Osteocyte (in vitro differentiated cells): ENCODE measurements around the gene PRXL2B. TPM values are rescaled to one million over a fixed set of nuclear protein-coding genes. Genes with fewer than 3 reads are reported as not detected.

Experiments used
- DNase-seq: peaks from one replicate; pipeline ENCODE4 v3.0.0; 2021; ENCODE audit warnings: mixed read lengths; ENCODE audit not compliant: unreplicated experiment; ENCODE audit errors: extremely low spot score
- H3K27ac Mint-ChIP-seq: one replicate; pipeline ENCODE4 v1.8.0; 2021; ENCODE audit warnings: mild to moderate bottlenecking, mixed read lengths; ENCODE audit not compliant: unreplicated experiment
- H3K27me3 Mint-ChIP-seq: one replicate; pipeline ENCODE4 v1.8.0; 2021; ENCODE audit warnings: mixed read lengths; ENCODE audit not compliant: unreplicated experiment
- H3K36me3 Mint-ChIP-seq: one replicate; pipeline ENCODE4 v1.8.0; 2021; ENCODE audit warnings: mixed read lengths; ENCODE audit not compliant: unreplicated experiment
- H3K4me1 Mint-ChIP-seq: one replicate; pipeline ENCODE4 v1.8.0; 2021; ENCODE audit warnings: mixed read lengths; ENCODE audit not compliant: unreplicated experiment
- H3K4me3 Mint-ChIP-seq: one replicate; pipeline ENCODE4 v1.8.0; 2021; ENCODE audit warnings: mild to moderate bottlenecking, moderate library complexity, mixed read lengths; ENCODE audit not compliant: unreplicated experiment
- H3K9me3 Mint-ChIP-seq: one replicate; pipeline ENCODE4 v1.8.0; 2021; ENCODE audit warnings: mixed read lengths; ENCODE audit not compliant: unreplicated experiment
- CTCF ChIP-seq: fragments of 200-600 bp; sonication (generic); IDR thresholded peaks from 2 replicates; pipeline ENCODE4 v1.5.0; 2021; ENCODE audit warnings: antibody characterized with exemption, mild to moderate bottlenecking, moderate library complexity
- total RNA-seq: library from RNA; stranded (reverse); gene quantifications from 2 replicates; pipeline ENCODE4 v1.2.1, GENCODE V29; 2021

The PRXL2B gene
- total RNA-seq, 1 donor from 2014 or later, result 24.8 TPM

GRCh38 chr1:2639203-2639602, 52.6 kb downstream of the PRXL2B start:
- DNase-seq, result no peak
- no peak for TF ChIP-seq CTCF
- Mint-ChIP-seq H3K36me3 (no peaks in the 10 kb centered on the region), H3K27me3 (no peaks in the 10 kb centered on the region), H3K9me3 (peaks cover 5% of the 10 kb centered on the region), H3K4me3 (no peak overlapping the region), H3K4me1 (peaks cover 9% of the 10 kb centered on the region), H3K27ac (no peak overlapping the region)

- H3K27ac Mint-ChIP-seq, result no peak overlapping the region
- peaks cover 5% of the 10 kb centered on the region for H3K9me3 Mint-ChIP-seq
- H3K27me3 Mint-ChIP-seq, result no peaks in the 10 kb centered on the region
- no peak for TF ChIP-seq CTCF
- H3K36me3 Mint-ChIP-seq, result no peaks in the 10 kb centered on the region
- no peak for DNase-seq
- H3K4me3 Mint-ChIP-seq, result no peak overlapping the region
- H3K4me1 Mint-ChIP-seq, result peaks cover 9% of the 10 kb centered on the region
These were observed 53.3 kb downstream of the PRXL2B start for GRCh38 chr1:2639607-2640521.

- Mint-ChIP-seq H3K27me3 (no peaks in the 10 kb centered on the region), H3K9me3 (peaks cover 5% of the 10 kb centered on the region), H3K27ac (no peak overlapping the region), H3K4me3 (no peak overlapping the region), H3K36me3 (no peaks in the 10 kb centered on the region), H3K4me1 (peaks cover 9% of the 10 kb centered on the region)
- no peak for TF ChIP-seq CTCF
- no peak for DNase-seq
These were observed 54.0 kb downstream of the PRXL2B start for GRCh38 chr1:2640626-2641025.

Other genes with a start within 250 kb of the PRXL2B start
- 10.9 and 12.7 TPM in 2 replicates for gene MORN1, start 195.2 kb upstream of the PRXL2B start, total RNA-seq
- gene RER1, start 194.9 kb upstream of the PRXL2B start, total RNA-seq, result 144 and 147 TPM in 2 replicates
- 23.1 and 25.6 TPM in 2 replicates for gene PEX10, start 174.2 kb upstream of the PRXL2B start, total RNA-seq
- 11.7 and 12.6 TPM in 2 replicates for gene PLCH2, start 110.5 kb upstream of the PRXL2B start, total RNA-seq
- gene PANK4, start 60.2 kb upstream of the PRXL2B start, total RNA-seq, result 34.1 and 34.4 TPM in 2 replicates
- gene HES5, start 56.5 kb upstream of the PRXL2B start, total RNA-seq, result 0.29 TPM in 1 of 2 replicates, not detected in the other
- 6.5 TPM in 2 replicates for gene TNFRSF14, start 30.4 kb upstream of the PRXL2B start, total RNA-seq
- gene MMEL1, start 46.2 kb downstream of the PRXL2B start, total RNA-seq, result not detected in 2 replicates
- gene TTC34, start 214.9 kb downstream of the PRXL2B start, total RNA-seq, result 1.4 and 1.7 TPM in 2 replicates